ENCODE data around the gene CTSA.

DNA sequence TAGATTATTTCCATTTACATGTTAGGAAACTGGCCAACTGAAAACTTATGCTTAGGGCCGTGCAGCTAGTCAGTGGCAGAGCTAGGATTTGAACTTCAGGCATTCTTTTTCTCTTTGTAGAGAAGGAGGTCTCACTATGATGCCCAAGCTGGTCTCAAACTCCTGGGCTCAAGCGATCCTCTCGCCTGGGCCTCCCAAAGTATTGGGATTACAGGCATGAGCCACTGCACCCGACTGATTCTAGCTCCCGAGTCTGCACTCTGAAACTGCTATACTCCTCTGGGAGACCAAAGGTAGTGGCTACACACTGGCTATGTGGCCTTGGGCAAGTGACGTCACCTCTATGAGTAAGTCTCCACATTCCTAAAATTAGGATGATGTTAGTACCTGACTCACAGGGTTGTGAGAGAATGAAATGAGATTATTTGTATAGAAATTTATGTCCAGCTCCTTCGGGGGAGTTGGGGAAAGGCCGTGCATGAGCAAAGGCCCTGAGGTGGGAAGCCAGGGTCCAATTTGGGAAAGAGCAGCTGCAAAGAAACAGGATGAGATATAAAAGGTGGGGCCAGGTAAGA lies 14.5 kb downstream of the CTSA start:
- TF ChIP-seq EZH2 (IDR thresholded peaks at IDR 0.05; ENCODE audit: insufficient read depth, poor library complexity, severe bottlenecking) (no peak), EZH2phosphoT487 (IDR thresholded peaks at IDR 0.05; ENCODE audit: insufficient read depth, low read depth) (no peak)

All from GM23248 (cell line).